GM21423 (cell line): ENCODE measurements around the gene CCR3.

Source experiments
- ATAC-seq: cut with Tn5 transposase; IDR thresholded peaks from one replicate; pipeline ENCODE4 v1.9.1; 2021; ENCODE audit warnings: mild to moderate bottlenecking, moderate library complexity; ENCODE audit not compliant: unreplicated experiment

CCR3 gene

DNA sequence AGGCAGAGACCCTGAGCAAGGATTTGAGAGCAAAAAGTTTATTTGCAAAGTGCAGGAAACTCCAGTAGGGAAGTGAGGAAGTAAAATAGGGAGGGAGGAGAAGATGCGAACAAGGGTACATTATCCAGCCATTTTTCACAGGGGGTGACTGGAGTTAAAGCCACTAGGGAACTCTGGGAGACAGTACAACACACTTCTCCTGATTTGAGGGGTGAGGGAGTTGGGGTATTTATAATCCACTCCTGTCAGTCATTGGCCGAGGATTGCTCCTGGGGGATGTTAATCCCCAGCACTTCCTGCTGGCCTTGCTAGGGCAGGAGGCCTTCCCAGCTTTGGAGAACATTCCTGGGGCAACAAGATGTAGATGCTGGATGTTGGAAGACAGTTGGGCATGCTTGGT lies 28.2 kb downstream of the CCR3 start:
- ATAC-seq, result no peak

DNA sequence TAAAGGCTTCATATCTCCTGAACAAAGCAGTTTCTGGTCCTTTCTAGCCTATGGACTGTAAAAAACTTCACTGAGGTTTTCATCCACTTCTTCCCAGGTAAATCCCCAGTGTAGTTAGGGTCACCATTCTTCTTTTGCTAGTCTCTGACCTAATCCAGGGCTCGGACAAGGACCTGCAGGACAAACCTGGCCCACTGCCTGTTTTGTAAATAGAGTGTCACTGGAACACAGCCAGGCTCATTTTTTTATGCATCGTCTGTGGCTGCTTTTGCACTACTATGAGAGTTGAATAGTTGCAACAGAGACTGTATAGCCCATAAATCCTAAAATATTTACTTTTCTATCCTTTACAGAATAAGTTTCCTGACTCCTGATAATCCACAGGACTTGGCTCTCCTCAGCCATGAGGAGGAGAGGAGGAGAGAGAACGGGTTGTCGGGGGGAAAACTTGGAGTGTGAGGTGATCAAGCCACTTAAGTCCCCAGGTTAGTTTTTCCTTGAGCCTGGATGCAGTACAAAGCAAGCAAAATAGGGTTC lies 29.0 kb downstream of the CCR3 start:
- ATAC-seq, result no peak

- ATAC-seq, result no peak
These were observed 29.8 kb downstream of the CCR3 start for GRCh38 chr3:46272028-46272451.

- ATAC-seq, result peak; percentile 60
These were observed 34.3 kb downstream of the CCR3 start for GRCh38 chr3:46276497-46277099.

DNA sequence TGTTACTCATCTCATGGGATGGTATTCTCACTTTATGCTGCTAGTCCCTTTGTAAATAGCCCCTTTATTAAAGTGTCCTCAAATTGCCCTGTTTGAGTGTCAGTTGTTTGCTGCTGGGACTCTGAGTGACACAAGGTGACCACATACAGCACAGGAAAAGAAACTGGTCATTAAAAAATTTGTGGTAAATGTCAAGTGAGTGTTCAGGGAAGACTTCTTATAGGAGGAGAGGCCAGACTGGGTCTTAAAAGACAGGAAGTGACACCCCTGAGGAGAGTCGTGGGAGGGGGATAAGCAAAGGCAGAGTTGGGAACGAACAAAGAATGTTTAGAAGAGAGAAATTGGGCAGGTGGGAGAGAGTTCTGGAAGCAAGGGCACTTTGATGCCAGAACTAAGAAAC lies 35.2 kb downstream of the CCR3 start:
- ATAC-seq, result no peak

DNA sequence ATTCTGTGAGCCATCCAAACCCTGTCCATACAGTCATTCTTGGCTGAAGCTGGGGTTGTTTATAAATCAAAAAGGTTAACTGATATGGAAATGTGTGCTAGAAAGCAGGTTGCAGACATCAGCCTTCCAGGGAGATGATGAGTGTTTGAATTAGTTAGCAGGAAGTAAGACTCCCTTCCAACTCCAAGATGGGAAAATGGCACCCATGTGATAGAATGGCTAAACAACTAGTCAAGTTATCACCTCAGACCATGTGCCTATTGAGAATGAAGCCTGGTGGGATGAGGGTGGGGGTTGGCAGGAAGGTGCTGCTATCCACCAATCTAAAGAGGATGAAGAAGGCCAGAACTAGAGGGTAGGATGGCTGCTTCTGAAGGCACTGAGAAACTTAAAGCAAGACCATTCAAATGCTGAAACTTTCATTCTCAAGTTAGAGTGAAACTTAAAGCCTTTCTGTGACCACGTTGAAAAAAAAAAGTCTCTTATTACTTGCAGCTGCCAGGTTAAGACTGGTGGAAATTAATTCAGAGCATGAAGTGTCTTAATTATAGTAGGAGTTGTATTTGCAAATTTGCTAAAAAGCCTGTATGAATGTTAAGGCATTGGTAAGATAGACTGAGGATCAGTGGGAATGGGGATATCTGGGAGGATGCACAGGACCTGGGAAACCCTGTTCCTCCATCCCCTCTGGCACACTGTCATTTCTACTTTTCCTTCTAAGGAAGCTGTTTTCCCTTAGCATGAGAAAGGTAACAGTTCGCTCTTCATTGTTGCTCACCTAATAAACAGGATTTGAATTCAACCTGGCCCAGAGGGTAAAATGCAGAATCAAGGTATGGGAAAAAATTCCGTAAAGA lies 36.8 kb downstream of the CCR3 start:
- no peak for ATAC-seq

GRCh38 chr3:46280105-46280797 lies 38.0 kb downstream of the CCR3 start:
- ATAC-seq, result no peak

DNA sequence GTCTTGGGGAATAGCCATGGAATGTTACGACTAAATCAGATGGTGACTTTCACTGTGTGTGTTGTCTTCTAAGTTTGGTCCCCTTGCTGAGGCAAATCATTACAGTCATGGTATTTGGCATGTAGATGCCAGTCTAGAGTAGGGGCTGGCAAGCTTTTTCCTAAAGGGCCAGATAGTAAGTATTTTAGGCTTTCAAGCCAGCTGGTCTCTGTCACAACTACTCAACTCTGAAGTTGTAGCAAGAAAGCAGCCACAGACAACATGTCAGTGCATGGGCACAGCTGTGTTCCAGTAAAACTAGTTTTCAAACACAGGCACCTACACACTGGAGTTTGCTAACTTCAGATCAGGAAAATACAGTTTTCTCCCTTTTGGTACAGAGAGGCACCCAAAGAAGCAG lies 39.3 kb downstream of the CCR3 start:
- ATAC-seq, result no peak

DNA sequence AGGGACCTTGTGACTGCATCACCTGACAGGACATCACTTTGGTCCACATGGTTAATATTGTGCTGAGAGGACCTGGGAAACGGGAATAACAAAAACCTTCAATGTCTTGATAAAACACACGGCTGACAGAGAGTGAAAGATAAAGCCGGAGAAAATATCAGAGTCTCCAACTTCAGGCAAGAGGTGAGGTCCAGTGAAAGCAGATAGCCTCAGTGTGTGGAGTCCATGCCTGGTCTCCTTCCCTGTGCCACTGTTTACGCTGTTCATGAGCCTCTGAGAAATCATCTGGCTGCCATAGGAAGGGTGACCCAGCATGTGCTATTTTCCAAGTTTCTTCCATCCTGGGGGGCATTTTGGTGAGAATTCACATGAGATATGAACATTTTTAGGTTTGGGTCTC lies 39.8 kb downstream of the CCR3 start:
- ATAC-seq, result no peak

DNA sequence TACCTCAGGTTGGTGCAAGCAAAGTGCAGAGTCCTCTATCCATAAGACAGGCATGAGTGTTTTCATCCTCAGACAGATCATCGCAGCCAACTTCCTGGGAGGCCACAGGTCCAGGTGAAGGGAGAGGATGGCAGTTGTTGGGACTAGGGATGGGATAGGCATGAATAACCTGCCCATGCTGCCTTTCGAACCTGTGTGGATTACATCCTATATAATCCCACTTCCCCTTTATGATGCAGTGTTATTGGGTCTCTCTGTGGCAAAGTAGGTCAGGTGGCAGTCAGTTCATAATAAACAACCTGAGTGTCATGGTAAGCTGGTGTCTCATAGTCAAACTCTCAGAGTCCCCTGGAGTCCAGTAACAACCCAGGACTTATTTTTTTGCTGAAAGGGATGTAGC lies 40.4 kb downstream of the CCR3 start:
- no peak for ATAC-seq

DNA sequence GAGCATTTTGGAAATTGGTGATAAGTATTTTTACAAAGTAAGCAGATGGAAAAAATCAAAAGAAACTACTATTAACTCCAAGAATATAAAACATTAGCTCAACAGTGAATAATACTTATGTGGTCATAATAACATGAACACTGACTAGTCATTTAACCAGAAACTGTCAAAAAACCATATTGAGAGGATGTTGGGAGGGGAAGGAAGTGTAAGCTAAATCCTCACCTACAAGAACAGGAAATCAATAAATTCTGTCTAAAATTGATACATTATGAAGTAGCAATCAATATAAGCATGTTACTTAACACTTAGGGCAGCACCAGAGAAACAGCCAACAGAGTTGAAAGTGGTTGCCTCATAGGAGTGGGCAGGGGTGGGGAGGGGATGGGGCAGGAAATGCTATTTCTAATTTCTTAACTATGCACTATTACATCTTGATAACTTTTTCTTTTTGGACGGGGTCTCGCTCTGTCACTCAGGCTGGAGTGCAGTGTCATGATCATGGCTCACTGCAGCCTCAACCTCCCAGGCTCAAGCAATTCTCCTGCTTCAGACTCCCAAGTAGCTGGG lies 41.7 kb downstream of the CCR3 start:
- ATAC-seq, result no peak

DNA sequence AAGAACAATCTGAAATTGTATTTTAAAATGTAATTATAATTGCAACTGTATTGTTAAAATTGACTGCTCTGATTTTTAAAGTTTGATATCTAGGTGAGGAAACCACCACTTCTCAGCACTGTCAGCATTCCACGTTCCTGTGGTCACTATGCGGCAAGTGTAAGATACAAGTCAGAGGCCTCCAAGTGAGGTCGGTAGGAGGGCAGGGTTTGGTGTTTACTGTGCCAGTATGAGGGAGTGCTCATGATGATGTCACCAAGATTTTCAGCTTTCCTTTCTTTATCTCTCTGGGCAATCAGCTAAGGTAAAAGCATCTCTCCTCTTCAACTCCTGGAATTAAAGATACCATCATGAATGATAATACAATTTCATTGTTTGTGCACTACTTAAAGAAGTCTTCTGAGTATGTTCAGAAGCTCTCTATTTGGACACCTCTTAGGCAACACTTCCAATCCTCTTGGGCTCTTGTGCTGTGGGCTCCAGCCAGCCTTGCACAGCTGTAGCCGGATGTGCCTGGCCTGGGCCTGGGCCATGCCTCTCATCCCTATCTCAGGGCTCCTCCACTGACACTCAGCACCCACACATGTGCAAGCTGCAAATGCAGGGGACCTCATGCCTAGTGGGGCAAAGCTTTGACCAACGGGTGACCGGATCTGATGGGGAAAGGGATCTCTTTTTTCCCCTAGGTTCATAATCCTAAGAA lies 42.9 kb downstream of the CCR3 start:
- ATAC-seq, result no peak

DNA sequence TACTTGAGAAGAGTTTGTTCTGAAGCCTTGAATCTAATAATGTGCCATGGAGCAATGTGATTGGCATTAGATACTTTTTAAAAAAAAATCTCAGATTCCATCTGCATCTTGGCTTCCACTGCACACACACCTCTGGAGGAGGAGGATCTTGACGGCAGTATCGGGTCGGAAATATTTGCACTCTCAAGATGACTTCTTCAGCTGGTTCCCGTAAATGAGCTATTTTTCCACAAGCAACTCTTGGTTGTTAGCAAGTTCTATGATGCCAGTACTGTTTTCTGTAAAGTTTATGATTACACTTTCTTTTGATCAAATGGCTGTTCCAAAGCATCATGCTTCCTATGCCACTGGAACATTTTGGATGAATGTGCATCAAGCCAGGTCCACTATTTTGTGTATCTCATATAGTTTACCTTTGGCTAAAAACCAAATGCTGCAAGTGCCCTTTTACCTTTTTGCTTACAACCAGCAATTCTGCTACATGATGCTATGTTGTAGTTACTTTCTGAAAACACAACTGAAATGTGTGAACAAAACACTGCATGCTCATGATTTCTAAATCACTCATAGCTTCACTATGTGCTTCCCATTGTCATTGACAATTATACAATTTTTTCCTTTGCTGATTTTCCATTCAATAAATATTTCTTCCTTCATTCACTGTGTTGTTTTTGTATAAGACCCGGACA lies 43.8 kb downstream of the CCR3 start:
- no peak for ATAC-seq

GRCh38 chr3:46286947-46287565 lies 44.8 kb downstream of the CCR3 start:
- ATAC-seq, result no peak

DNA sequence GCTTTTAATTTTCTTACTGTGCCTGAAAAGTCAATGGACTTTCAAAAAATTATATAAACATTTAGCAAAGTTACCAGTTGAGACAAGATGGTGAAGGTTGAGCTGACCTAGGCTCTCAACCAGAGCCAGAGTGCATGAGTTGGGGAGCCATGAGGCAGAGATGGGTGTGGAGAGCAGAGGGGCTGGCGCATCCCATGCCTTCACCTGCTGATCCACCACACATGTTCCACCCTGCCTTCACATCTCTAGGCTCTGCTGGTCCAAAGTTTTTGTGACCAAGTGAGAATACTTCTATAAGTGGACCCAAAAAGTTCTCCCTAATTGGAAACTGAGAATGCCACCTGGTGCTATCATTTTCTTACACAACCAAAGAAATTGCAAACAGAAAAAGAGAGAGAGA lies 47.3 kb downstream of the CCR3 start:
- no peak for ATAC-seq

GRCh38 chr3:46289966-46290365 lies 47.7 kb downstream of the CCR3 start:
- no peak for ATAC-seq

DNA sequence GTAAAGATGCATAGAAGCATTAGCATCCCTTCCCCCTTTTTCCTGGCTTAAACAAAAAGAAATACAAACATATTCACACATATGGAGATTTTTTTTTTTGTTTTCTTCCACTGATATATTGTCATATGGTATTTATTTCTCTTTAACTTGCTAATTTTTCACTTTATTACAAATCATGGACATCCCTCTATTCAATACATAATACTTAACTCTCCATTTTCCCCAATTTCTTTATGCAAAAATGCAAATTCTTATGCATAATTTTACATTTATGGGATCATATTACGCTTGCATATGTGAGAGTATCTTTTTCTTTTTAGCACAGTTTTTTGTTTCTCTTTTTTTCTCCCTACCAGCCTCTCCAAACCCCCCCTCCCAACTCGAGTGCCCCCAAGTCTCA lies 48.8 kb downstream of the CCR3 start:
- ATAC-seq, result no peak

DNA sequence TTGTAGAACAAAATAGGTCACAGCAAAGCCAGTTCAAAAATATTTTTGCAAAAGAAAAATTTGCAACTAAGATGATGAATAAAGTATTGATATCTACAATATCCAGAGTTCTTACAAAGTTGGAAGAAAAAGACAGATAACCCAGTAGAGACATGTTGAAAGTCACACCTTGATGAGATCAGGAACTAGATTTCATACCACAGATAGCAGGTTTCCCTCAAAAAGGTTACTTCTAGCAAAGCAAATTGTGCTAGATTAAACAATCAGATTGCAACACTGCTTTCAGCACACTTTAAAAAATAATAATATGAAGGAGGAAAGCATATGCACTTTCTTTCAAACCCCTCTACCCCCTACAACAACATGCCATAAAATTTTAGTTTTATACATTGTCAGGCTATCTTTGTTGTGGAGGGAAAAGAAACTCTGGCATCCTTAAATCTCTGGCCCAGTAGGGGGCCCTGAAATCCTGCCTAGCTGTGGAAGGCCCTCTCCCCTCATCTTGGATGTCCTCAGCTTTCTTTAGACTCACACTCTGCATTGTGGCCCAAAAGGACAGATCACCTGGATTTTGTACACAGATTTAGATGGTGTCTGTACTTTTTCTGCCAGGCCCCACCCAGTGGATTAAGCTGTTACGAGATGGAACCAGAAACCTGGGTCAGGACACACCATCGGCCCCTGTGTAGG lies 50.9 kb downstream of the CCR3 start:
- no peak for ATAC-seq
